ENCODE results near the gene NLE1. TPM values are rescaled to one million over a fixed set of nuclear protein-coding genes. Genes with fewer than 3 reads are reported as not detected.

Gene NLE1
- total RNA-seq, 1 donor from 2014 or later: 19.3 TPM

- Histone ChIP-seq H3K4me3 (ENCODE audit: low read depth, low read length) (no peak overlapping the region), H3K36me3 (ENCODE audit: control insufficient read depth, insufficient read depth, low read length) (peaks cover 2% of the 10 kb centered on the region), H3K27me3 (ENCODE audit: control insufficient read depth, insufficient read depth, low read length) (no peaks in the 10 kb centered on the region)
- no peak for DNase-seq (ENCODE audit: low read depth)
- TF ChIP-seq CTCF (IDR thresholded peaks at IDR 0.05; ENCODE audit: insufficient read depth, low read length, poor library complexity, severe bottlenecking): no peak
Observed at GRCh38 chr17:35129154-35129972, 12.7 kb downstream of the NLE1 start.

- H3K27me3 ChIP-seq (ENCODE audit: control insufficient read depth, insufficient read depth, low read length): no peaks in the 10 kb centered on the region
- TF ChIP-seq CTCF (IDR thresholded peaks at IDR 0.05; ENCODE audit: insufficient read depth, low read length, poor library complexity, severe bottlenecking): no peak
- H3K36me3 ChIP-seq (ENCODE audit: control insufficient read depth, insufficient read depth, low read length): peaks cover 1% of the 10 kb centered on the region
- H3K4me3 ChIP-seq (ENCODE audit: low read depth, low read length): no peak overlapping the region
- no peak for DNase-seq (ENCODE audit: low read depth)
Observed at GRCh38 chr17:35127751-35128514, 14.2 kb downstream of the NLE1 start.

GRCh38 chr17:35121315-35121714, 20.8 kb downstream of the NLE1 start, which contains the start of gene FNDC8:
Gene FNDC8 (plus strand): TSS chr17:35121615. CDS start chr17:35121694, 79 bp downstream.
- Histone ChIP-seq H3K4me3 (ENCODE audit: low read depth, low read length) (no peak within 1 kb of the TSS), H3K27me3 (ENCODE audit: control insufficient read depth, insufficient read depth, low read length) (peaks cover 3% of the 10 kb centered on the region), H3K36me3 (ENCODE audit: control insufficient read depth, insufficient read depth, low read length) (no peaks in the 10 kb centered on the region)
- DNase-seq (ENCODE audit: low read depth): no peak
- TF ChIP-seq CTCF (IDR thresholded peaks at IDR 0.05; ENCODE audit: insufficient read depth, low read length, poor library complexity, severe bottlenecking): no peak

- Histone ChIP-seq H3K4me3 (ENCODE audit: low read depth, low read length) (peak within 1 kb of the TSS; percentile 68), H3K36me3 (ENCODE audit: control insufficient read depth, insufficient read depth, low read length) (no peaks in the 10 kb centered on the region), H3K27me3 (ENCODE audit: control insufficient read depth, insufficient read depth, low read length) (peaks cover 3% of the 10 kb centered on the region)
- DNase-seq (ENCODE audit: low read depth): no peak
- TF ChIP-seq CTCF (IDR thresholded peaks at IDR 0.05; ENCODE audit: insufficient read depth, low read length, poor library complexity, severe bottlenecking): peak; percentile 63
Observed at GRCh38 chr17:35119370-35120165, 22.5 kb downstream of the NLE1 start, which contains the start of gene RAD51D. Gene RAD51D (minus strand): TSS chr17:35119860. CDS start chr17:35119613, 247 bp downstream.

GRCh38 chr17:35117984-35118383, 24.1 kb downstream of the NLE1 start:
- TF ChIP-seq CTCF (IDR thresholded peaks at IDR 0.05; ENCODE audit: insufficient read depth, low read length, poor library complexity, severe bottlenecking): peak; percentile 35
- no peak for DNase-seq (ENCODE audit: low read depth)
- Histone ChIP-seq H3K4me3 (ENCODE audit: low read depth, low read length) (no peak overlapping the region), H3K27me3 (ENCODE audit: control insufficient read depth, insufficient read depth, low read length) (peaks cover 3% of the 10 kb centered on the region), H3K36me3 (ENCODE audit: control insufficient read depth, insufficient read depth, low read length) (no peaks in the 10 kb centered on the region)

All from kidney epithelial cell (primary cell).